ENCODE data around the gene IFT20. TPM values are rescaled to one million over a fixed set of nuclear protein-coding genes. Genes with fewer than 3 reads are reported as not detected.

Gene IFT20
- polyA plus RNA-seq, 1 donor (not counting 4 experiments of a cell fraction or from before 2014, with no cell fraction given), result 28.7 TPM

DNA sequence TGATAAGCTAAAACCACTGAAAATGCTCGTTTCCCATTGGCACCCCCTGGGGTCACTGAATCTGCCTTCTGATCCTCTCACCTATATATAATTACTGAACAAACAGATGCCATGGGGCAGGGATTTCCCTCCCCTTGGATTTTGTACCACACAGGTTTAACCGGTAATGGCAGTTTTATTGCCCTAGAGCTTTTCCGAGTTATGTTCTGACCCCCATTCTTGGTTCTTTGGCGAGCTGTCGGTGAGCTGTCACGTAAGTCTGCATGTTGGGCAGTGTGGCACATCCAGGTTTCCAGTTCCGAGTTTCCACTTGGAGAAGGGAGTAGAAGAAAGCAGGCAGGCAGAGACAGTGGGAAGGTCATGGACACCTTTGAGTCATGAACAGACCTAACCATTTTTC is 9.2 kb downstream of the IFT20 start:
- Histone ChIP-seq H3K9me1 (ENCODE audit: control insufficient read depth, extremely low read depth, insufficient read depth, low read length) (peaks cover 2% of the 10 kb centered on the region), H3K27me3 (ENCODE audit: control insufficient read depth, extremely low read depth, insufficient read depth, low read length) (no peaks in the 10 kb centered on the region), H3K9me3 (ENCODE audit: control insufficient read depth, low read depth, low read length) (no peaks in the 10 kb centered on the region), H3K9ac (ENCODE audit: control insufficient read depth, extremely low read depth, insufficient read depth, low read length) (no peak overlapping the region), H3K27ac (ENCODE audit: control insufficient read depth, insufficient read depth, low read length) (no peak overlapping the region), H3K4me1 (ENCODE audit: control insufficient read depth, extremely low read depth, insufficient read depth, low read length) (peaks cover 17% of the 10 kb centered on the region), H3K4me3 (ENCODE audit: control insufficient read depth in 2 of 3, extremely low read depth in 1 of 3, insufficient read depth in 2 of 3, low read depth in 1 of 3, low read length in 3 of 3) (no peak overlapping the region), H3K79me2 (ENCODE audit: control insufficient read depth, insufficient read depth, low read length) (peaks cover 26% of the 10 kb centered on the region), H2AFZ (ENCODE audit: control insufficient read depth, low read length) (no peak overlapping the region), H3K36me3 (ENCODE audit: control insufficient read depth in 2 of 2, extremely low read depth in 1 of 2, insufficient read depth in 2 of 2, low read length in 2 of 2) (peaks cover 9 to 14% of the 10 kb centered on the region in 2 experiments), H4K20me1 (ENCODE audit: control insufficient read depth, extremely low read depth, insufficient read depth, low read length) (no peaks in the 10 kb centered on the region), H3K4me2 (ENCODE audit: control insufficient read depth, extremely low read depth, insufficient read depth, low read depth, low read length) (no peak overlapping the region)
- dilution Hi-C loops (cut with MboI; ENCODE audit: extremely low pct_ligation_motif_present, low sequenced_read_pairs), result no loop called here
- DNase-seq (ENCODE audit: low read depth, low spot score) (no peak), FAIRE-seq (no peak)
- TF ChIP-seq, protein P1, sequence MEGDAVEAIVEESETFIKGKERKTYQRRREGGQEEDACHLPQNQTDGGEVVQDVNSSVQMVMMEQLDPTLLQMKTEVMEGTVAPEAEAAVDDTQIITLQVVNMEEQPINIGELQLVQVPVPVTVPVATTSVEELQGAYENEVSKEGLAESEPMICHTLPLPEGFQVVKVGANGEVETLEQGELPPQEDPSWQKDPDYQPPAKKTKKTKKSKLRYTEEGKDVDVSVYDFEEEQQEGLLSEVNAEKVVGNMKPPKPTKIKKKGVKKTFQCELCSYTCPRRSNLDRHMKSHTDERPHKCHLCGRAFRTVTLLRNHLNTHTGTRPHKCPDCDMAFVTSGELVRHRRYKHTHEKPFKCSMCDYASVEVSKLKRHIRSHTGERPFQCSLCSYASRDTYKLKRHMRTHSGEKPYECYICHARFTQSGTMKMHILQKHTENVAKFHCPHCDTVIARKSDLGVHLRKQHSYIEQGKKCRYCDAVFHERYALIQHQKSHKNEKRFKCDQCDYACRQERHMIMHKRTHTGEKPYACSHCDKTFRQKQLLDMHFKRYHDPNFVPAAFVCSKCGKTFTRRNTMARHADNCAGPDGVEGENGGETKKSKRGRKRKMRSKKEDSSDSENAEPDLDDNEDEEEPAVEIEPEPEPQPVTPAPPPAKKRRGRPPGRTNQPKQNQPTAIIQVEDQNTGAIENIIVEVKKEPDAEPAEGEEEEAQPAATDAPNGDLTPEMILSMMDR (optimal IDR thresholded peaks at IDR 0.05 in 1 of 3, IDR thresholded peaks at IDR 0.05 in 1 of 3, conservative IDR thresholded peaks at IDR 0.05 in 1 of 3; ENCODE audit: extremely low read depth in 1 of 3, insufficient read depth in 2 of 3, low read length in 3 of 3), result no peak
- TF ChIP-seq EZH2 (IDR thresholded peaks at IDR 0.05; ENCODE audit: low read length), result no peak

DNA sequence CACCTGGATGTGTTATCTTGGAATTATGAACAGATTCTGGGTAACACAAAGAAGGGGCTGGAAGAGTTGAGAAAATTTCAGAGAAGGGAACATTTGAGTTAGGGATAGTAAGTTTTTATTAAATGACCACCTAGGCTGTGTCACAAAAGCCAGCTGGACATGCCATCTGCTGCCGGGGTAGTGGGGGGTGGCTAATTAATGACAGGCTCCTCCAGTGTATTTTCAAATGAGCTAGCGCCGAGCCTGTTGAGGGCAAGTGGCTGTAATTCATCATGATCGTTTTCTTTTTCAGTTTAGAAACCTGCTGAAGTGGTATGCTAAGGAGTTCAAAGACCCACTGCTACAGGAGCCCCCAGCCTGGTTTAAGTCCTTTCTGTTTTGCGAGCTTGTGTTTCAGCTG is 10.1 kb downstream of the IFT20 start:
- Histone ChIP-seq H3K9me3 (ENCODE audit: control insufficient read depth, low read depth, low read length) (no peaks in the 10 kb centered on the region), H3K4me1 (ENCODE audit: control insufficient read depth, extremely low read depth, insufficient read depth, low read length) (peaks cover 24% of the 10 kb centered on the region), H4K20me1 (ENCODE audit: control insufficient read depth, extremely low read depth, insufficient read depth, low read length) (no peaks in the 10 kb centered on the region), H3K36me3 (ENCODE audit: control insufficient read depth in 2 of 2, extremely low read depth in 1 of 2, insufficient read depth in 2 of 2, low read length in 2 of 2) (peaks cover 7 to 14% of the 10 kb centered on the region in 2 experiments), H2AFZ (ENCODE audit: control insufficient read depth, low read length) (no peak overlapping the region), H3K4me3 (ENCODE audit: control insufficient read depth in 2 of 3, extremely low read depth in 1 of 3, insufficient read depth in 2 of 3, low read depth in 1 of 3, low read length in 3 of 3) (no peak overlapping the region), H3K79me2 (ENCODE audit: control insufficient read depth, insufficient read depth, low read length) (peaks cover 35% of the 10 kb centered on the region), H3K9ac (ENCODE audit: control insufficient read depth, extremely low read depth, insufficient read depth, low read length) (no peak overlapping the region), H3K4me2 (ENCODE audit: control insufficient read depth, extremely low read depth, insufficient read depth, low read depth, low read length) (no peak overlapping the region), H3K27ac (ENCODE audit: control insufficient read depth, insufficient read depth, low read length) (no peak overlapping the region), H3K27me3 (ENCODE audit: control insufficient read depth, extremely low read depth, insufficient read depth, low read length) (no peaks in the 10 kb centered on the region), H3K9me1 (ENCODE audit: control insufficient read depth, extremely low read depth, insufficient read depth, low read length) (peaks cover 2% of the 10 kb centered on the region)
- FAIRE-seq (no peak), DNase-seq (ENCODE audit: low read depth, low spot score) (no peak)
- dilution Hi-C loops (cut with MboI; ENCODE audit: extremely low pct_ligation_motif_present, low sequenced_read_pairs), result no loop called here
- TF ChIP-seq, protein P1 (optimal IDR thresholded peaks at IDR 0.05 in 1 of 3, IDR thresholded peaks at IDR 0.05 in 1 of 3, conservative IDR thresholded peaks at IDR 0.05 in 1 of 3; ENCODE audit: extremely low read depth in 1 of 3, insufficient read depth in 2 of 3, low read length in 3 of 3), result no peak
- TF ChIP-seq EZH2 (IDR thresholded peaks at IDR 0.05; ENCODE audit: low read length), result no peak

Data from keratinocyte (primary cell).